Forelimb muscle (tissue), 1 donor: ENCODE measurements around the gene CC2D1A. TPM values are rescaled to one million over a fixed set of nuclear protein-coding genes. Genes with fewer than 3 reads are reported as not detected.
"Not testable (repeated sequence)": the region's sequence is repeated elsewhere in the genome, so short reads cannot be mapped to it uniquely, and the experiment has no call there.

ENCODE experiments used
- DNase-seq: peaks from one replicate; pipeline ENCODE4 v3.0.0-alpha.2; 2013; ENCODE audit warnings: low read depth
- polyA plus RNA-seq: library from polyadenylated mRNA; unstranded; fragments of 120-200 nt; gene quantifications from one replicate; pipeline ENCODE4 v1.2.1, GENCODE V29; 2013; ENCODE audit not compliant: insufficient read length

Gene CC2D1A
- polyA plus RNA-seq, 1 donor, result 13.2 TPM

DNA sequence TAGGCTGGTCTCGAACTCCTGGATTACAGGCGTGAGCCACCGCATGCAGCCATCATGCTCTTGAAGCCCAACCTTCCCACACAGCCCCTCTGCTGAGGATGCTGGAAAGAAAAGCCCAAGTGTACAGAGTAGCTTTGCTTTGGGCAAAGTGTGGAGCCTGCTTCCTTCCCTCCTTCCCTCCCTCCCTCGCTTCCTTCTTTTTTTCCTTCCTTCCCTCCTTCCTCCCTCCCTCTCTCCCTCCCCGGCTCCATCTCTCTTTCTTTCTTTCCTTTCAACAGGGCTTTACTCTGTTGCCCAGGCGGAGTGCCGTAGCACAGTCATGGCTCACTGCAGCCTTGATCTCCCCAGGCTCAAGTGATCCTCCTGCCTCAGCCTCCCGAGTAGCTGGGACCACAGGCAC, 2.7 kb downstream of the CC2D1A start:
- no peak for DNase-seq

DNA sequence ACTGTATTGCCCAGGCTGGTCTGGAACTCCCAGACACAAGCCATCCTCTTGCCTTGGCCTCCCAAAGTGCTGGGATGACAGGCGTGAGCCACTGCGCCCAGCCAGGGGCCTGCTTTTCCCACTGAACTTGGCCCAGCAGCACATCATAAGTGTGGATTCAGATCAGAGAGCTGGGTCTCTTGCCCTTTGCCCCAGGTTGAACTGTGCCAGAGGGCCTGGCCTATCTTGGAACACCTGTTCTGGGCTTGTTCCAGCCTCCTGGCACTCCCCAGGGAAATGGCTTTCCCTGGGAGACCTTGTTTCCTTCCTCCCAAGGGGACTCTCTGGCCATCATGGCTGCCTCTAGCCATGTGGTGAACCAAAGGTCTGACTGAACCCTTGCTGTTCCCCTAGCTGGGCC, 3.4 kb downstream of the CC2D1A start:
- DNase-seq, result no peak

DNA sequence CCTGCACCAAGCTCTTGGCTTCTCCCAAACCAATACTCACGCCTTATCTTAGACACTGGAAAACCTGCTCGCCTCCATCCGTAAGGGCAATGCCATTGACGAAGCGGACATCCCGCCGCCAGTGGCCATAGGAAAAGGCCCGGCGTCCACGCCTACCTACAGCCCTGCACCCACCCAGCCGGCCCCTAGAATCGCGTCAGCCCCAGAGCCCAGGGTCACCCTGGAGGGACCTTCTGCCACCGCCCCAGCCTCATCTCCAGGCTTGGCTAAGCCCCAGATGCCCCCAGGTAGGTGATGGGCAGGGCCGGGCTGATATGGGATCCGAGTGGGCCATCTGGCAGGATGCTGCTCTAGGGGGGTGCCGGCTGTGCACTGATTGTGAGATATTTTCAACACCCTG, 7.4 kb downstream of the CC2D1A start:
- DNase-seq, result no peak

DNA sequence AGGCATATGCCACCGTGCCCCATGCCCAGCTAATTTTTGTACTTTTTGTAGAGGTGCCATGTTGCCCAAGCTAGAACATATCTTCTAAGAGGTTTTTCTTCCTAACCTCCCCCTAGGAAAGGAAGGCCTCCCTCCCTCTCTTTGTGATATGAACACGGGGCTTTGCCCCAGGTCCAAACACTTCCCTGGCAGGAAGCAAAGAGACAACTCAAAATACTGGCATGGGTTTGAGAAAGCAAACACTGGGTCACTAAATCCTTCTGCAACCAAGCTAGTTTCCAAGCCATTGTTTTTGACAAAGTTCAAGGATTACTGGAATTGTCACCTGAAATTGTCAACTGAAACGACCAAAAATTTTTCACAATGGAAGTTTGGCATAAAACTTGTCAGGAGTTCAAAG, 8.8 kb downstream of the CC2D1A start:
- no peak for DNase-seq

DNA sequence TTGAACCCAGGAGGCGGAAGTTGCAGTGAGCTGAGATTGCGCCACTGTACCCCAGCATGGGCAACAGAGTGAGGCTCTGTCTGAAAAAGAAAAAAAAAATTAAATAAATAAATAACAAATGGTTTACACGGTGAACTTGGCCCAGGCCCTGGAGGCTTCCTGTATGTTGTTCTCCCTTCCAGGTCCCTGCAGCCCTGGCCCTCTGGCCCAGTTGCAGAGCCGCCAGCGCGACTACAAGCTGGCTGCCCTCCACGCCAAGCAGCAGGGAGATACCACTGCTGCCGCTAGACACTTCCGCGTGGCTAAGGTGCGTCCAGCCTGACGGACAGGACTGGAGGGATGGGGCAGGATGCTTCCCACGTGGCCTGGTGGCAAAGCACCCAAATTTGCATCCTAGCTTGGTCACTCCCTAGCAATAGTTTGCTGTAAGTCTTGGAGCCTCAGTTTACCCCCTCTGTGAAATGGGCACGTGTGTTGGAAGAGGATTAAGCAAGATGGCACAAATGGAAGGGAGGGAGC, 11.9 kb downstream of the CC2D1A start:
- no peak for DNase-seq

DNA sequence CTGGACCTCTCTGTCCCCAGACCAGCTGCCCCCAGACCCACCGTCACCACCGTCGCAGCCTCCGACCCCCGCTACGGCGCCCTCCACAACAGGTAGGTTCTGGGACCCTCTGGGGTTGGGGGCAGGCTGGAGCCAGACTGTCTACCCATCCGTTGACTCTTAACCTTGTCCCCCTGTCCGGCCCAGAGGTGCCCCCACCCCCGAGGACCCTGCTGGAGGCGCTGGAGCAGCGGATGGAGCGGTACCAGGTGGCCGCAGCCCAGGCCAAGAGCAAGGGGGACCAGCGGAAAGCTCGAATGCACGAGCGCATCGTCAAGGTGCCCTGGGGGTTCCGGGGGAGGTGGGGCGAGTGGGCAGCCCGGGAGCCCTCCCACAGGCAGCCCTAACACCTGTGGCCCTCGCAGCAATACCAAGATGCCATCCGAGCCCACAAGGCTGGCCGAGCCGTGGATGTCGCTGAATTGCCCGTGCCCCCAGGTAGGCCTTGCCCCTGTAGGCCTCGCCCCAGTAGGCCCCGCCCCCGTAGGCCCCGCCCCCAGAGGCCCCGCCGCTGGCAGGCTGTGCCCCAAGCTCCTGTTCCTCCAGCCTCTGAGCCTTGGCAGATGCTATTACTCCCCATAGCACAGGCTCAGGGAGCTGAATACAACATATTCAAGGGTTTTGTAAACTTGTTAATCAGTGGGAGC, 12.9 kb downstream of the CC2D1A start:
- no peak for DNase-seq

DNA sequence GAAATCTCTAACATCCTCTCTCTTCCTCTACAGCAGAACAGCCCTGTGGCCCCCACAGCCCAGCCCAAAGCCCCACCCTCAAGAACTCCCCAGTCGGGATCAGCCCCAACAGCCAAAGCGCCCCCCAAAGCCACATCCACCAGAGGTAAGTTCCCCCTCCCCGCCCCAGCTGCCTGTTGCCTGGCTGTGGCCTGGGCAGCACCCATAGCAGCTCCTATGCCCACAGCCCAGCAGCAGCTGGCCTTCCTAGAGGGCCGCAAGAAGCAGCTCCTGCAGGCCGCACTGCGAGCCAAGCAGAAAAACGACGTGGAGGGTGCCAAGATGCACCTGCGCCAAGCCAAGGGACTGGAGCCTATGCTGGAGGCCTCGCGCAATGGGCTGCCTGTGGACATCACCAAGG, 14.5 kb downstream of the CC2D1A start:
- no peak for DNase-seq

DNA sequence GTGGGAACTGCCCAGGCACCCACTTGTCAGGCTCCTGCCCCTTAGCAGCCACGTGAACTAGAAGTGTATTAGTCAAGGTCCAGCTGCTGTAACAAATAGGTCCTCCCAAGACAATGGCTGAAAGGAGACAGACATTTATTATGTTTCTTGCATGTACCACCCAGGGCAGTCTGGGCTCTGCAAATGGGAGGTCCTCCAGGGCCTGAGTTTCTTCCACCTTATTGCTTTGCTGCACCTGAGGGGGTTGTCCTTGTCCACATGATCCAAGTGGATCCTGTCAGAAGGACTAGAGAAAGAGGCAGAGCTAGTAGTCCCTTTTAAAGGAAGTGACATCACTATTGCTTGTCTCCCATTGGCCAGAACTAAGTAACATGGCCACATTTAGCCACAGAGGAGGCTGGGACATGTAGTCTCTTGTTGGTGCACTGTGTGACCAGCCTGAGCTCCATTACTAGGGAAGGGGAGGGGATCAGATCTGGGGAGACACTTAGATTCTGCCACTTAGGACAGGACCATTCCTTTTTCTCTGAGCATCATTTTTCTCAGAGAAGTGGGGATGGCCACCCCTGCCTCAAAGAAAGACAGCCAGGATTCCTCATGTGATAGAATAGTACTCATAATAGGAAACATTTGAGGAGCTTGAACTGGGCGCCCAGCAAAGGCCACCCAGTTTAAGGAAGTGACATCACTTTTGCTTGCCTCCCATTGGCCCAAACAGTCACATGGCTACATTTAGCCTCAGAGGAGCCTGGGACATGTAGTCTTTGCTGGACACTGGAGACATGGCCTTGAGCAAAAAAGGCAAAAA, 15.1 kb downstream of the CC2D1A start:
- no peak for DNase-seq

DNA sequence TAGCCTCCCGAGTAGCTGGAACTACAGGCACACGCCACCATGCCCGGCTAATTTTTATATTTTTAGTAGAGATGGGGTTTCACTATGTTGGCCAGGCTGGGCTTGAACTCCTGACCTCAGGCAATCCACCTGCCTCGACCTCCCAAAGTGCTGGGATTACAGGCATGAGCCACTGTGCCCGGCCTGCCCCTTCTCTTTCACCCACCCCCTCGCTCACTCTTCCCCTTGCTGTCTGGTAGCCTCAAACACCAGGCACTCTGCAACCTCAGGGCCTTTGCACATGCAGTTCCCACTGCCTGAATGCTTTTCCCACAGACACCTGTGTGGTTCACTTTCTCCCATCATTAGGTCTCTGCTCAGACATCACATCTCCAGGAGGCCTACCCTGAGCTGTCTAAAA, 16.1 kb downstream of the CC2D1A start:
- not testable (repeated sequence) for DNase-seq

DNA sequence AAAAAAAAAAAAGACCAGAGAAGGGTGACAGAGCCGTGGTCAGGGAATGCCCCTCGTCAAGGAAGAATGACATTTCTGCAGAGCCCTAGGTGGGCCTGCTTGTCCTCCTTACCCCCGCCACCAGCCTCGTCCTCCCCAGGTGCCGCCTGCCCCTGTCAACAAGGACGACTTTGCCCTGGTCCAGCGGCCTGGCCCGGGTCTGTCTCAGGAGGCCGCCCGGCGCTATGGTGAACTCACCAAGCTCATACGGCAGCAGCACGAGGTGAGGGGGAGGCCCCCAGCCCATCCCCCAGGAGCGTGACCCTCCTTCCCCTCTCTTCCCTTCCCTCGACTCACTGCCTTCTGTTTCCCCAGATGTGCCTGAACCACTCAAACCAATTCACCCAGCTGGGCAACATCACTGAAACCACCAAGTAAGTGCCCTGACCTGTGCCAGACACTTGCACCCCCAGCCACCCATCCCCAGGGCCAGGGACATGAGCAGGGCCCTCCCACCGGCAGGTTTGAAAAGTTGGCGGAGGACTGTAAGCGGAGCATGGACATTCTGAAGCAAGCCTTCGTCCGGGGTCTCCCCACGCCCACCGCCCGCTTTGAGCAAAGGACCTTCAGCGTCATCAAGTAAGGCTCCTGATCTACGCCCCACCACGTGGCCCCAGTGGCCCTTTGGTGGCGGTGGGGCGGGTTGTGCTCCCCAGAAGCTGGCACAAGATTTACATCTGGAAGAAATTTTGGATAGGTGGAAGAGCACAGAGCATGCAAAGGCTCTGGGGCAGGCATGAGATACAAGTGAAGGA, 17.4 kb downstream of the CC2D1A start:
- DNase-seq, result no peak

DNA sequence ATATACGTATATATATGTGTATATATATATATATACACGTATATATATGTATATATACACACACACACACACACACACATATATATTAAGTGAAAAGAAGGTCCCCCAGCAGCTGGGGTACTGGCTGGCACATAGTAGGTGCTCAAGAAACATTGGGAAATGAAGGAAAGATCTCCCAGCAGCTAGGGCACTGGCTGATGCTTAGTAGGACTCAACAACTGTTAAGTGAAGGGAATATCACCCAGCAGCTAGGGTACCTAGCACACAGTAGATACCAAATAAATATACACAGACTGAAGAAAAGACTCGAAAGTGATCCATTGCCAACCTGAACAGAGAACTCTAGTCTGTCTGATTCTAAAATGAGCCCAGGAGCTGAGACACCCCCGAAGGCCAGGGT, 20.0 kb downstream of the CC2D1A start:
- DNase-seq, result no peak

DNA sequence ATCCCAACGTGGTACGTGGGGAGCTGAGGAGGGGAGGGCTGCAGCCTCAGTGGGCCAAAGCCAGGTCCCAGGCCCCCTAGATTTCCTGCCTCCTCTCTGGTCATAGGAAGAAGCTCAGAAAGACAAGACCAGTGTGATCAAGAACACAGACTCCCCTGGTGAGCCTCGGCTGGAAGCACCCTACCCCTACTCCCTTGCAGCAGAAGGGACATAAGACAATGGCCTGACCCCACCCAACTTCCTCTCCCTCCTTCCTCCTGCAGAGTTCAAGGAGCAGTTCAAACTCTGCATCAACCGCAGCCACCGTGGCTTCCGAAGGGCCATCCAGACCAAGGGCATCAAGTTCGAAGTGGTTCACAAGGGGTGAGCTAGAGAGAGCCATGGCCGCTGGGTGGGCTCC, 20.7 kb downstream of the CC2D1A start:
- no peak for DNase-seq

DNA sequence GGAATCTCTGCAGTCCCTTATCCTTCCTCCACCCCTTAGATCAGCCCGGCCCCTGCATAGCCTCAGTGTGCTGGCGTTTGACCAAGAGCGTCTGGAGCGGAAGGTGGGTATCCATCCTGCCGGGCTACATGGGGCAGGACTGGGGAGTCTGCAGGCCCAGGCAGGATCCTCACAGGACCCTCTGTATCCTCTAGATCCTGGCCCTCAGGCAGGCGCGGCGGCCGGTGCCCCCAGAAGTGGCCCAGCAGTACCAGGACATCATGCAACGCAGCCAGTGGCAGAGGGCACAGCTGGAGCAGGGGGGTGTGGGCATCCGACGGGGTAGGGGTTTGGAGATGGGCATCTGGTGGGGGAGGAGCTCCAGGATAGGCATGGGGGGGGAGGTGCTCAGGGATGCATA, 23.3 kb downstream of the CC2D1A start:
- no peak for DNase-seq

DNA sequence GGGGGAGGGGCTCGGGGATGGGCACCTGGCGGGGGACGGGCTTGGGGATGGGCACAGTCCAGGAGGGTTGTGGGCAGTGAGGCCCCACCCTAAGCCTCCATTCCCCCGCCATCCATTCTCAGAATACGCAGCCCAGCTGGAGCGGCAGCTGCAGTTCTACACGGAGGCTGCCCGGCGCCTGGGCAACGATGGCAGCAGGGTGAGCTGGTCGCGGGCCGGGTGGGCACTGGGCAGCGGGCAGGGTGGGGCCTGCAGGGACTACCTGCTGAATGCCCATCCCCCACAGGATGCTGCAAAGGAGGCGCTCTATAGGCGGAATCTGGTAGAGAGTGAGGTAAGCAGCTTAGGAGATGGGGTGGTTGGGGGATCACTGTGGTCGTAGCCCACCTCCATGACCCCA, 24.0 kb downstream of the CC2D1A start:
- no peak for DNase-seq

DNA sequence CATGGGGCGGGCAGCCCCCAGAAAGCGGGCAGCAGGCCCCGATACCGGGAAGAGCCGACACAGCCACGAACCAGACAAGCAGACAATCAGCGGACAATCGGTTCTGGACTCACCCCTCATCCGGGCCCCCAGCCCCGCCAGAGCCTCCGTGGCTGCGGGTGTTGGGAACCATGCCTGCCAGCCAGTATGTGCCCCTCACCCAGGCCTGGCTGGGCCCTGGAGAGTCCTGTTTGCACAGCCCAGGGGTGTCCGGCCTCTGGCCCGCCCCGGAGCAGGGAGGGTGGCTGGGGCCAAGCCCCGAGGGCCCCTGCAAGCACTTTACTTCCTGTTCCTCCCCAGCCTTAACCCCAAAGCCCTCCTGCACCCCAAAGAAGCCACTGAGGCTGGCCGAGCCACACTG, 24.4 kb downstream of the CC2D1A start:
- no peak for DNase-seq

DNA sequence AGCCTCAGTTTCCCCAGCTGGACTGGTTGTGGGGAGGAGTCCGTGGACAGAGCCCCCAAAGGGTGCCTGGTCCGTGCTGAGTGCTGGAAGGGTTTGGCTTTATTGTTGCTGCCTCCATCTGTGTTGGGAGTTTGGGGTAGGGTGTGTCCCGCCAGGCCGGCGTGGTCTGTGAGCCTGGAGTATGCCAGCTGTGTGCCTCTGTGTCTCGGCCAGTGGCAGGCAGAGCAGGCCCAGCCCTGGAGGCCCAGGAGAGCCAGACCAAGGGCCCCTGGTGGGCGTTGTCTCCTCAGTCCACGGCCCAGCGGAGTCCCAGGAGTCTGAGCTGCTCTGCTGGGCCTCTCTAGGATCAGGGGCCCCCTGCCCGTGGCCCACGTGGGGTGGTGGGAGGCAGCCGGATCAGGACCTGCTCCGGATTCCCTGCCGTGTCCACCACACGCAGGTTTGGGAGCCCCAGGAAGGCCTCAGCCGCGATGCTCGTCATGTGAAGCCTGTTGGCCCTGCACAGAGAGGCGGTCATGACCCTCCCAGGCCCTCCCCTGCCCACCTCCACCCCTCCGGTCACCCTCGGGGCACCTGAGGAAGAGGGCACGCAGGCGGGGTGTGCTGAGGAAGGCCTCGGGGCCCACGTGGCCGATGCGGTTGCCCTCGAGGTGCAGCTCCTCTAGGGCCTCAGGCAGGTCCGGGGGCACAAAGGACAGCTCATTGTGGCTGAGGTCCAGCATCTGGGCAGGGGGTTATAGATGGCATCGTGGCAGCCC, 25.6 kb downstream of the CC2D1A start:
- DNase-seq, result no peak

DNA sequence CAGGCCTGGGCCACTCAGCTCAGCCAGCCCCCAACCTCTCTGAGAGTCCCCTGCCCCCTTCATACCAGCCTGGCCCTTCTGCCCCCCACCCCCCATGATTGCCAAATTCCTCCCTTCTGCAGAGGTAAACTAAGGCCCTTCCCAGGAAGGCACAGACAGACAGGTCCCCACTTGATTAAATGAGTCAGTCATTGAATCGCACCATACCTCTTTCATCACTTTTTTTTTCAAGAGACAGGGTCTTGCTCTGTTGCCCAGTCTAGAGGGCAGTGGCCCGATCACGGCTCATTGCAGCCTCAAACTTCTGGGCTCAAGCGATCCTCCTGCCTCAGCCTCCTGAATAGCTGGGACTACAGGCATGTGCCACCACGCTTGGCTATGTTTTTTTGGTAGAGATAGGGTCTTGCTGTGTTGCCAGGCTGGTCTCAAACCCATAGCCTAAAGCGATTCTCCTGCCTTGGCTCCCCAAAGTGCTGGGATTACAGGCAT, 26.2 kb downstream of the CC2D1A start:
- no peak for DNase-seq

DNA sequence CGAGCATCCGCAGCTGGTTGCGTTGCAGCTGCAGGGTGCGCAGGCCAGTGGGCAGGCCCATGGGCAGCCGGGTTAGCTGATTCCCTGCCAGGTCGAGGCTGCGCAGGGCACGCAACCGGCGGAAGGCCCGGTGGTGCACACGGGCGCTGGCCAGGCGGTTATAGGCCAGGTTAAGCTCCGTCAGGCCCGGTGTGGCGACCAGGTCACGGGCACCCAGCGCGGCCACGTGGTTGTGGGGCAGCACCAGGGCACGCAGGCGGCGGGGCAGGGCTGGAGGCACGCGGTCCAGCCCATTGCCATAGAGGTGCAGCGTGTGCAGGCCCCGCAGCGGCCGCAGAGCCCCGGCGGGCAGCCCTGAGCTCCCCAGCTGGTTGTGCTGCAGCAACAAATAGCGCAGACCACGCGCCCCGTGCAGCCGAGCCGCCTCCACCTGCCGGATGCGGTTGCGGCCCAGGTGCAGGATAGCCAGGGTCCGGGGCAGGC, 27.0 kb downstream of the CC2D1A start:
- no peak for DNase-seq

DNA sequence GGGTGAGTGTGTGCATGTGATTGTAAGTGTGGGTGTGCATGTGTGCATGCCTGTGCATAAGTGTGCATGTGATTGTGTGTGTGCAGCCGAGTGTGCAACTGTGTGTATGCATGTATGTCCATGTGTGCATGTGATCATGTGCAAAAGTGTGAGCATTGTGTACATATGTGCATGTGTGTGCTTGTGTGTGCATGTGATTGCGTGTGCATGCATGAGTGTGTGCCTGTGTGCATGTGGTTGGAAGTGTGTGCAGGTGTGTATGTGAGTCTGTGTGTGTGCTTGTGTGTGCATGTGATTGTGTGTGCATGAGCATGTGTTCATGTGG, 28.7 kb downstream of the CC2D1A start:
- DNase-seq, result no peak

DNA sequence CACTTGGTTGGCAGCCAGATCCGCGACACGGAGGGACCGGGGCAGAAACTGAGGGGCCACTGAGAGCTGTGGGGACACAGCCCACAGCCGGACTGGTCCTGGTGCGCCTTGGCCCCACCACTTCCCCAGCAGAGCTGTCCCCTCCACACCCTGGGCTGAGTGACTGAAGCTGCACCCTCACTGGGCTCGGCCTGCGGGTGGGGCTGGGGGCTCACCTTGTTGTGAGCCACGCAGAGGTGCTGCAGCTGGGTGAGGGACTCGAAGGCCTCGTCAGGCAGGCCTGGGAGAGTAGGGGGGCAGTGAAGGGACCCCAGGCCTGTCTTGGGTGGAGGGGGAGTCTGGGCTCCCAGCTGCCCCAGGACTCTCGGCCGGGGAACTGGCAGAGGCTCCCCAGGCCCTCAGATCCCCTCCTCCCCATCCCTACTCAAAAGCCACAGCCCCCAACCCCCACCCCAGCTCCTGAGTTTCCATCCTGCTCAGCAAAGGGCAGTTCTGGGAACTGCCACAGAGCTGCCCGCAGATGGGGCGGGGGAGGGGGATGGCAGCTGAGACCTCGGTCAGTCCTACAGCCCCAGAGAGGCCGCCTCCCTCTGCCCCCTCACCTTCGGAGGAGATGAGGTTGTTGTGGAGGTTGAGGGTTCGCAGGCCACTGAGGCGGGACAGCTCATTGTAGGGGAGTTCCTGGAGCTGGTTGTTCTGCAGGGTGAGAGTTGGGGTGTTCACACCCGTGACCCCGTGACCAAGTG, 29.9 kb downstream of the CC2D1A start:
- DNase-seq, result no peak
